NCI-H1436 treated with DMSO at 0.1 percent for 48 hours (cell line): ENCODE results near the gene ARL5A.
A peak's percentile ranks its signal among the peaks of the same experiment; 100 is the strongest.
"Not testable (repeated sequence)": the region's sequence is repeated elsewhere in the genome, so short reads cannot be mapped to it uniquely, and the experiment has no call there.

Experiments used
- DNase-seq: peaks from one replicate; lab custom pipeline; 2025; lab: John Stamatoyannopoulos, UW

ARL5A gene

GRCh38 chr2:151828143-151828889 is at the start of gene ARL5A:
ARL5A (minus strand) TSS chr2:151828421; CDS start chr2:151828176, 245 bp downstream.
- DNase-seq = peak; percentile 45

GRCh38 chr2:151875631-151876030 is 47.4 kb upstream of the ARL5A start:
- DNase-seq = not testable (repeated sequence)

- no peak for DNase-seq
Measured at GRCh38 chr2:151872463-151872862, 44.2 kb upstream of the ARL5A start.

- no peak for DNase-seq
Measured at GRCh38 chr2:151869291-151869690, 41.1 kb upstream of the ARL5A start.

- no peak for DNase-seq
Measured at GRCh38 chr2:151862700-151863099, 34.5 kb upstream of the ARL5A start.

- no peak for DNase-seq
Measured at GRCh38 chr2:151861174-151861573, 33.0 kb upstream of the ARL5A start.

GRCh38 chr2:151860613-151861146 is 32.5 kb upstream of the ARL5A start:
- DNase-seq = no peak

- no peak for DNase-seq
Measured at GRCh38 chr2:151860210-151860609, 32.0 kb upstream of the ARL5A start.

GRCh38 chr2:151857650-151858049 is 29.4 kb upstream of the ARL5A start:
- no peak for DNase-seq

- DNase-seq = no peak
Measured at GRCh38 chr2:151855111-151855510, 26.9 kb upstream of the ARL5A start.

- DNase-seq = no peak
Measured at GRCh38 chr2:151853070-151853758, 25.0 kb upstream of the ARL5A start.

GRCh38 chr2:151852260-151853069 is 24.2 kb upstream of the ARL5A start:
- DNase-seq = no peak

GRCh38 chr2:151851761-151852160 is 23.5 kb upstream of the ARL5A start:
- no peak for DNase-seq

GRCh38 chr2:151849413-151850010 is 21.3 kb upstream of the ARL5A start:
- no peak for DNase-seq

- no peak for DNase-seq
Measured at GRCh38 chr2:151845884-151846283, 17.7 kb upstream of the ARL5A start.

GRCh38 chr2:151845481-151845880 is 17.3 kb upstream of the ARL5A start:
- no peak for DNase-seq

- no peak for DNase-seq
Measured at GRCh38 chr2:151844211-151844896, 16.1 kb upstream of the ARL5A start.

GRCh38 chr2:151843691-151844061 is 15.5 kb upstream of the ARL5A start:
- DNase-seq = no peak

GRCh38 chr2:151842830-151843690 is 14.8 kb upstream of the ARL5A start:
- no peak for DNase-seq

GRCh38 chr2:151841047-151841424 is 12.8 kb upstream of the ARL5A start:
- no peak for DNase-seq
